NCI-H128 (cell line): ENCODE data around the gene C11orf58.

Experiments used
- DNase-seq: peaks from one replicate; lab custom pipeline; 2025; ENCODE audit not compliant: unreplicated experiment; lab: John Stamatoyannopoulos, UW

The C11orf58 gene

GRCh38 chr11:16767957-16768356, 29.5 kb downstream of the C11orf58 start:
- no peak for DNase-seq

- DNase-seq, result no peak
Measured at GRCh38 chr11:16769386-16769785, 30.9 kb downstream of the C11orf58 start.

- no peak for DNase-seq
Measured at GRCh38 chr11:16770016-16770415, 31.6 kb downstream of the C11orf58 start.

- no peak for DNase-seq
Measured at GRCh38 chr11:16771350-16772140, 33.1 kb downstream of the C11orf58 start.

- no peak for DNase-seq
Measured at GRCh38 chr11:16772141-16772512, 33.7 kb downstream of the C11orf58 start.

- no peak for DNase-seq
Measured at GRCh38 chr11:16773981-16774935, 35.8 kb downstream of the C11orf58 start.

- DNase-seq, result no peak
Measured at GRCh38 chr11:16774936-16775613, 36.6 kb downstream of the C11orf58 start.

GRCh38 chr11:16775614-16776283, 37.3 kb downstream of the C11orf58 start:
- no peak for DNase-seq

GRCh38 chr11:16776711-16777612, 38.5 kb downstream of the C11orf58 start:
- DNase-seq, result no peak

GRCh38 chr11:16777613-16777975, 39.1 kb downstream of the C11orf58 start:
- no peak for DNase-seq

GRCh38 chr11:16778286-16778685, 39.8 kb downstream of the C11orf58 start:
- no peak for DNase-seq

- no peak for DNase-seq
Measured at GRCh38 chr11:16778876-16779275, 40.4 kb downstream of the C11orf58 start.

GRCh38 chr11:16779436-16779835, 41.0 kb downstream of the C11orf58 start:
- DNase-seq, result no peak

- no peak for DNase-seq
Measured at GRCh38 chr11:16780146-16780545, 41.7 kb downstream of the C11orf58 start.

GRCh38 chr11:16780698-16781550, 42.5 kb downstream of the C11orf58 start:
- no peak for DNase-seq

- no peak for DNase-seq
Measured at GRCh38 chr11:16781936-16782919, 43.8 kb downstream of the C11orf58 start.

GRCh38 chr11:16783321-16783801, 44.9 kb downstream of the C11orf58 start:
- no peak for DNase-seq

- no peak for DNase-seq
Measured at GRCh38 chr11:16784097-16784496, 45.6 kb downstream of the C11orf58 start.
